Effector memory CD8-positive, alpha-beta T cell (primary cell): Measurements from ENCODE around the gene ABCA2.
"Not testable (repeated sequence)": the region's sequence is repeated elsewhere in the genome, so short reads cannot be mapped to it uniquely, and the experiment has no call there.

Experiments
- ATAC-seq: fragments of 150-1000 bp; cut with Tn5 transposase; replicated peaks from 2 replicates; pipeline ENCODE4 v1.10.0; 2021; ENCODE audit warnings: mild to moderate bottlenecking, moderate library complexity
- DNase-seq, 3 experiments: peaks; one replicate each; pipeline ENCODE4 v3.0.0; 2021
- H3K27ac Mint-ChIP-seq, 2 donors: one replicate each; pipeline ENCODE4 v1.8.0; 2022; ENCODE audit warnings: mild to moderate bottlenecking in 2 of 2, mixed read lengths in 2 of 2, moderate library complexity in 2 of 2
- H3K27me3 Mint-ChIP-seq, 2 donors: one replicate each; pipeline ENCODE4 v1.8.0; 2022; ENCODE audit warnings: mixed read lengths in 2 of 2
- H3K36me3 Mint-ChIP-seq: one replicate; pipeline ENCODE4 v1.8.0; 2022; ENCODE audit warnings: mild to moderate bottlenecking, moderate library complexity, mixed read lengths; ENCODE audit not compliant: insufficient read depth
- H3K4me1 Mint-ChIP-seq, 2 donors: one replicate each; pipeline ENCODE4 v1.8.0; 2022; ENCODE audit warnings: low read depth in 2 of 2, mixed read lengths in 2 of 2
- H3K4me3 Mint-ChIP-seq, 2 donors: one replicate each; pipeline ENCODE4 v1.8.0; 2022; ENCODE audit warnings: mild to moderate bottlenecking in 2 of 2, mixed read lengths in 2 of 2, moderate library complexity in 2 of 2
- H3K9me3 Mint-ChIP-seq, 2 donors: one replicate each; pipeline ENCODE4 v1.8.0; 2022; ENCODE audit warnings: mixed read lengths in 2 of 2

Gene ABCA2

DNA sequence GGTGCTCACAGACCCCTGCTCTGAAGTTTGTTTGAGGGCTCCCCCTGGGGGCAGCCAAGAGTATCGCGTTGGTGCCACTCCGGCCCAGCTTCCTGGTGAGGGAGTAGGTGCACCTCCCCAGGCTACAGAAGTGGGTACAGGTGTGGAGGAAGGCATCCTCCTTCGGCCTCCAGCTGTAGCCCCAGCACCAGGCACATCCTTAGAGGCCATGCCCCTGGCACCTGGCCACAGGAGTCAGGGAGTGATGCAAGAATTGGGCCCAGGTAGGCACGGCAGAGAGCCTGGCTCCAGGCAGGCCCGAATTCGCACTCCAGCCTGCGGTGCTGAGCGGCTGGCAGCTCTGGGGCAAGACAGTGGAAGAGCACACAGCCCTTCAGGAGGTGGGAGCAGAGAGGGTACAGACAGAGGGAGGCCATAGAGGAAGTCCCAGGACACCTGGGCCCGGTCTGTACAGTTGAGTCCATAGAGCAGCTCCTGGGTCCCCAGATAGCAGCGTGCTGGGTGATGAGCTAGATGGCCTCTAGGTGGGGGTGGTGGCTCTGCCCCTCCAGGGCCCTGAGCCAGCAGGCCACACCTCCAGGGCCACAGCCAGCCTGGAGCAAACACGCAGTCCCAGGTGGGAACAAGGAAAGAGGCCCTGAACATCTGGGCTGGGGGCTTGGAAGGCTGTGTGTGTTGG lies 40.0 kb upstream of the ABCA2 start:
- ATAC-seq (peak; percentile 56), DNase-seq (peak; percentile 81 to 87 (median 84))
- Mint-ChIP-seq H3K27ac (peak overlapping the region; percentile 62 to 85), H3K4me1 (peaks cover 10 to 15% of the 10 kb centered on the region in 2 donors), H3K36me3 (peaks cover 8% of the 10 kb centered on the region), H3K27me3 (peaks cover 0 to 7% of the 10 kb centered on the region in 2 donors), H3K9me3 (no peaks in the 10 kb centered on the region), H3K4me3 (peak overlapping the region; percentile 63 to 78)

DNA sequence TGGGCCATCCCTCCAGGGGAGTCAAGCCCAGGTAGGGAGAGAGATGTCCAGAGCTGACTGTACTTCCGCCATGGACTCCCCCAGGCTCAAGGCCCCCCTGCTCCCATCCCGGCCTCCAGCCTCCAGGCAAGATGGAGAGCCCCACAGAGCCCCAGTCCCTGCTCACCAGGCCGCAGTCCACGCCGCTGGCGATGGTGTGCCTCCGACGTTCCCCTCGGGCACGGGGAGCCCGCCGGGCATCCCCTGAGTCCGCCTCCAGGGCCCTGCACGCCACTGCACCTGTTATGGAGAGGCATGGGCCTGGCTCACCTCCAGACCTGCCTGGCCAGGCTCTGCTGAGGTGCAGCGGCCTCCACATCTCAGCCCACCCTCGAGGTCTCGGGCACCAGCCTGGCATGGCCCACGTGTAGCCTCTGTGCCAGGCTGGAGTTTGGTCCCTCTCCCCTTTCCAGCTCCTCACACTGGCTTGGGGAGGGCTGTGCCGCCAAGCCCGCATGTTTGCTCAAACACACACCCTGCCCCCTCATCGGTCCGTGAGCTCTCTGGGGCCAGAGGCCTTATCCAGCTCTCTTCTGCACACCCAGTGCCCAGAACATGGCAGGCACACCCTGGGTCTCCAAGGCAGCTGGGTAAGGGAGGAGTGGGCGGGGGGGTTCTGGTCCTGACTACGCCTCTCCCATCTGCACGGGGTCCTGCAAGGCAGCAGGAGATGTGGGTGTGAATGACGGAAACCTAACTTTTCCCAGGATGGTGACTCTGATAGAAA lies 38.2 kb upstream of the ABCA2 start:
- peaks cover 8% of the 10 kb centered on the region for H3K36me3 Mint-ChIP-seq
- H3K27me3 Mint-ChIP-seq = peaks cover 0 to 7% of the 10 kb centered on the region in 2 donors
- H3K27ac Mint-ChIP-seq = no peak overlapping the region
- no peak overlapping the region for H3K4me3 Mint-ChIP-seq
- H3K9me3 Mint-ChIP-seq = no peaks in the 10 kb centered on the region
- peaks cover 9 to 12% of the 10 kb centered on the region in 2 donors for H3K4me1 Mint-ChIP-seq
- no peak for ATAC-seq
- no peak for DNase-seq

DNA sequence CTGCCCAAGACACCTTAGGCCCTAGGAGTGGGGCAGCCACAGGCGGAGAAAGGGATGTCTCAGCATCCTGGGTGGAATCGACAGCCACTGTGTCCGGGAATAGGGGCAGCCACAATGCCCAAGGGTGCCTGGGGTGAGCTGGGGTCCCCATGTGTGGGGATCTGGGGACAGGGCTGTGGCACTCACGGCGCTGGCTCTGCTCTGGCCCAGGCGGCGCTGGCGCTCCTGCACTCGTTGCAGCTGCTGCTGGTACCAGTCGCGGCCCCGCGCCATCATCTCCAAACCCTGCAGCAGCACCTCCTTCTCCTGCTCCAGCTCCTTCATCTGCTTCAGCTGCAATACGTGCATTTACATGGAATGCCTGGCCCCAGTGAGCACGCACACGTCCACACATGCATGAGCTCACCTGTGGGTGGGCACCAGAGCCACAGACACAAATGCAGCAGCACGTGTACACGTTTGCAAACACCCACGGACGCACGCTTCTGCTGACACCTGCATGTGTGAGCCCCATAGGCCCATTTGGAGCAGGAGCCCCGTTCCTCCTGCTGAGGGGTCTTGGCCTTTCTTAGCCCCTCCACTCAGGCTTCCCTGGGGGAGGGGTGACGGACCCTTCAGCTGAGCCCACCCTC lies 37.4 kb upstream of the ABCA2 start:
- Mint-ChIP-seq H3K27ac (no peak overlapping the region), H3K9me3 (no peaks in the 10 kb centered on the region), H3K36me3 (peaks cover 5% of the 10 kb centered on the region), H3K27me3 (peaks cover 0 to 7% of the 10 kb centered on the region in 2 donors), H3K4me3 (no peak overlapping the region), H3K4me1 (peaks cover 4 to 7% of the 10 kb centered on the region in 2 donors)
- DNase-seq (no peak), ATAC-seq (no peak)

DNA sequence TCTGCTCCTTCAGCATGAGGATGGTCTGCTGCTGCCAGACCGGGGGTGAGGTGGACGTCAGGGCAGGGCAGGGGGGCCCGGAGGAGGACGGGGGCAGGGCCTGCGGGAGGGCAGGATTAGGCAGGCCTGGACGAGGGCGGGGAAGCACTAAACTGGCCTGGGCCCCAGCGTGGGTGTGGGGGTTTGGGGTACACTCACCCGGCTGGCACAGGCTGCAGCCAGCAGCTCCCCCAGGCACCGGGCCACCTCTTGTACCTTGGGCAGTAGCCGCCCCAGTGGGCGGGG lies 36.8 kb upstream of the ABCA2 start:
- H3K27ac Mint-ChIP-seq = no peak overlapping the region
- H3K27me3 Mint-ChIP-seq = peaks cover 0 to 7% of the 10 kb centered on the region in 2 donors
- H3K4me3 Mint-ChIP-seq = no peak overlapping the region
- ATAC-seq = no peak
- DNase-seq = no peak
- H3K36me3 Mint-ChIP-seq = peaks cover 4% of the 10 kb centered on the region
- H3K4me1 Mint-ChIP-seq = peaks cover 4 to 7% of the 10 kb centered on the region in 2 donors
- no peaks in the 10 kb centered on the region for H3K9me3 Mint-ChIP-seq

DNA sequence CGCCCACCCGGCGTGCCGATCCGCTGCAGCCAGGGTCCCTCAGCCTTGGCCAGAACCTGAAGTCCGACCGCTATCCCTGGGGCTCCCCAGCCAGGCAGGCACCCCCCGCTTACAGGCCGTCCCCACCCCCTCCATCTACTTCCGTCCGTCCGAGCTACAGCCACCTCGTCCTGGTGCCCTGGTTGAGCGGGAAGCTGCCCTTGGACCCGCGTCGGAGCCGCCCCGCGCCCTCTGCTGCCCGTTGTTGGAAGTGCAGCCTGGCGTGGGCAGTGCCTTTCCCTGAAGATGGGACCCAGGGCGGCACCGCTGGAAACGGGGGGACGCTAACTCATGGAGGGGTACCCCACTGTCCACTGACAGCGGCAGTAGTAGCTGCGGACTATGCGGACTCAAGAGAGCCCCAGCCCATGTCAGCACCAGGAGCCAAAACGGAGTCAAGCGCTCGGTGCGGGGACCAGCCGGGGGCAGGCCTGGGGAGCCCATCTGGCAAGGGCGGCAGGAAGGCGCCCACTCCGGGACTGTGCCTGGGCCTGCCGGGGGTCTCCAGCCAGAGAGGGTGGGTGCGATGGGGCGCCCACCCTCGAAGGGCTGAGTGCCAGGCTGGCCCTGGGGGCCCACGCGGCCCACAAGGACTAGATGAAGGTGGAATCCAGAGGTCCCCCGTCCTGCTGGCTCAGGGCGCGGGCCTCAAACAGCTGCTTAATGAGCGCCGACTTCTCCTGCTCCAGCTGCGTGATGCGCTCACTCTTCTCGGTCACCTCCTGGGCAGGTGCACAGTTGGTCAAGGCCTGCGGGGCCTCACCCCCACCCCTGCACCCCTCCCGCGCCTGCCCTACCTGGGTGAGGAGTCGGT lies 36.2 kb upstream of the ABCA2 start:
- Mint-ChIP-seq H3K4me1 (peaks cover 4 to 7% of the 10 kb centered on the region in 2 donors), H3K9me3 (no peaks in the 10 kb centered on the region), H3K36me3 (peaks cover 4% of the 10 kb centered on the region), H3K4me3 (no peak overlapping the region), H3K27me3 (peaks cover 0 to 7% of the 10 kb centered on the region in 2 donors), H3K27ac (no peak overlapping the region)
- peak; percentile 59 to 61 (median 59) for DNase-seq
- peak; percentile 44 for ATAC-seq

DNA sequence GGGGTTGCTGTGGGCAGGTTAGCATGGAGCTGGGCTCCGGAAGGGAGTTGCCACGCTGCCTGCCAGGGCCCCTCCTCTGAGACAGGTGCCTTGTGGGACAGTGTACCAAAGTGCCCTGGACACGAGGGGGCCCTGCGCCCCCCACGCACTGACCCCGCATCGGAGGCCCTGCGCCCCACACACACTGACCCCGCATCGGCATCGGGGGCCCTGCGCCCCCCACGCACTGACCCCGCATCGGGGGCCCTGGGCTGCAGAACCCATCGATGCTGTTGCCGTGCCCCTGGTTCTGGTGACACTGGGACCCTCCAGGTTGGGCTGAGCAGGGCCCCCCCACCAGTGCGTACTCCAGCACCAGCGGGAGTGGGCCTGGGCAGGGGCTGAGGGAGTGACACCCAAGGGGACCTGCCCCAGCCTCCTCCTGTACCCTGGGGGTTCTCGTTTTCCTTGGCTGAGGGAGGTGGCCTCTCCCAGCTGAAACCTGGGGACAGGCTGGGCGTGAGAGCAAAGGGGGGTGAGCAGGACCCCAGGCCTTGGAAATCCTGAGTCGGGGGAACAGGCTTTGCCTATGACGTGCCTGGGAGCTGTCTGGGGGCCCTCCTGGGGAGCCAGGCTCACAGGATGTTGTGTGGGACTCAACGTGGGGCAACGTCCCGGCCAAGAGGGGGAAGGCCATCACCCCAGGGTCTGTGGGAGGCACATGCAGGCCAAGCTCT lies 35.4 kb upstream of the ABCA2 start:
- H3K4me3 Mint-ChIP-seq = no peak overlapping the region
- no peak overlapping the region for H3K27ac Mint-ChIP-seq
- peaks cover 4 to 7% of the 10 kb centered on the region in 2 donors for H3K4me1 Mint-ChIP-seq
- DNase-seq = no peak
- ATAC-seq = no peak
- H3K27me3 Mint-ChIP-seq = peaks cover 0 to 7% of the 10 kb centered on the region in 2 donors
- H3K9me3 Mint-ChIP-seq = no peaks in the 10 kb centered on the region
- peaks cover 4% of the 10 kb centered on the region for H3K36me3 Mint-ChIP-seq

DNA sequence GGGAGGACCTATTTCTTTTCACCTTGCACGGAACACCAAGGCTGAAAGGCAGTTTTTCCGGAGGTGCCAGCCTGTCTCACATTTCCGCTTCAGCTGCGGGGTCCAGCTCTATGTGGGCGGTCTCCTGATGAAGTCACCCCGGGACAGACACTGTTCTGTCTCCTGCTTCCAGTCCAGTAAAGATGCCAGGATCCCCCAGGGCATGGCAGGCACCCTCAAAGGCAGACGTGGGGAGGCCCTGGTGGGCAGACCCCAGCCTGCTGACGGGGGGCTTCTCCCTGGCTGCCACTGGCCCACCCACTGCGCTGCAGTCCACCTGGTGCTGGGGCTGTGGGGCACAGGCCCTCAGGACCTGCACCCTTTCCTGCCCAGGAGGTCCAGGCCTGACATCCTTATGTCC lies 34.8 kb upstream of the ABCA2 start:
- DNase-seq, H3K27me3 Mint-ChIP-seq, H3K4me1 Mint-ChIP-seq, ATAC-seq, H3K4me3 Mint-ChIP-seq, H3K9me3 Mint-ChIP-seq, H3K27ac Mint-ChIP-seq, H3K36me3 Mint-ChIP-seq: not testable (repeated sequence)

DNA sequence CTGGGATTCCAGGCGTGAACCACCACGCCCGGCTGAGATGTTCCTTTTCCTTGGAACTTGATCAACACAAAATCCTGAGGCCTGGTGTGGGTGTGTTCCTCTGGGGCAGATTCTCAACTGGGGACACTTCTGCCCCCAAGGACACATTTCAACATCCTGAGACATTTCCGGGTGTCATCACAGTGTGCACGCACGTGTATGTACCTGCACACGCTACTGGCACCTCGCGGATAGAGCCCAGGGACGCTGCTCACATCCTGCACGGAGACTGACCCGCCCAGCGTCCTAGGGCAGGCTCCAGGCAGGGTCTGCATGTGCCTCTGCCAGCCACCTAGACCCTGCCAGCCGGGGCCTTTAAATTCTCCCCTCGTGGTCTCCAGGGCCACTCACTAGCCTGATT lies 34.3 kb upstream of the ABCA2 start:
- ATAC-seq = no peak
- Mint-ChIP-seq H3K4me1 (peaks cover 0 to 3% of the 10 kb centered on the region in 2 donors), H3K27ac (no peak overlapping the region), H3K4me3 (no peak overlapping the region), H3K36me3 (no peaks in the 10 kb centered on the region), H3K9me3 (no peaks in the 10 kb centered on the region), H3K27me3 (no peaks in the 10 kb centered on the region)
- no peak for DNase-seq

DNA sequence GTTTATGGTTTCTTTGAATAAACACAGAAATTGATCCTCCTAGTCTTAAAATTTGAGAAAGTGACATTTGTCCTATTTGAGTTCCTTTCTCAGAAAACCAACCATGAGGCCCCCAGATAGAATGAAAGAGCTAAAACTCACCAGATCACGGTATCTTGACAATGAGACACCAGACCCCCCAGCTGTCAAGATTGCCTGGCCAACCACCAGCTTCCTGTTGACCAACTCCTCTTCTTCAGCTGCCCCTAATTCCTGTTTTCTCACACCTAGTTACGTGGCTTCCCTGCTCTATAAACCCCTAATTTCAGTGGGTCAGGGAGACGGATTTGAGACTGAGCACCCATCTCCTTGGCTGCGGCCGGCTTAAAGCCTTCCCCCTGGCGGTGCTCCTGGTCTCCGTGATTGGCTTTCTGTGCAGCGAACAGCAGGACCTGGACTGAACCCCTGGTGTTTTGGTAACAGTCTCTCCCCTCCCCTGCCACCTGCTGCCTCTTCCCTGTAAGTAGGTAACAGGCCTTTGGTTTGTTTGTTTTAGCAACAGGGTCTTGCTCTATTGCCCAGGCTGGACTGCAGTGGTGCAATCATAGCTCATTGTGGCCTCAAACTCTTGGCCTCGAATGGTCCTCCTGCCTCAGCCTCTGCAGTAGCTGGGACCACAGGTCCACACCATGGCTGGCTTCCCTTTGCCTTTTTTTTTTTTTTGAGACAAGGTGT lies 30.6 kb upstream of the ABCA2 start:
- Mint-ChIP-seq H3K9me3 (no peaks in the 10 kb centered on the region), H3K4me3 (no peak overlapping the region), H3K27ac (no peak overlapping the region), H3K27me3 (no peaks in the 10 kb centered on the region), H3K36me3 (no peaks in the 10 kb centered on the region), H3K4me1 (no peaks in the 10 kb centered on the region)
- no peak for DNase-seq
- no peak for ATAC-seq

DNA sequence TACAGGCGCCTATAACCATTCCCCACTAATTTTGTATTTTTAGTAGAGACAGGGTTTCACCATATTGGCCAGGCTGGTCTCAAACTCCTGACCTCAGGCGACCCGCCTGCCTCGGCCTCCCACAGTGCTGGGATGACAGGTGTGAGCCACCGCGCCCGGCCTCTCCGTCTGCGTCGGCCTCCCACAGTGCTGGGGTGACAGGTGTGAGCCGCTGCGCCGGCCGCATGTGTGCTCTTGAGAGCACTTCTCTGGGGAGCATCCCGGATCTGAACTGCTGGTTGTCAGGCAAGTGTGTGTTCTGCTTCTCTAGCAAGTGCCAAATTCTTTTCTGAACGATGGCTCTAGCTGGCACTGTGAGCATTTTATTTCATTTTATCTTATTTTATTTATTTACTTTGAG lies 29.5 kb upstream of the ABCA2 start:
- no peaks in the 10 kb centered on the region for H3K9me3 Mint-ChIP-seq
- ATAC-seq = no peak

DNA sequence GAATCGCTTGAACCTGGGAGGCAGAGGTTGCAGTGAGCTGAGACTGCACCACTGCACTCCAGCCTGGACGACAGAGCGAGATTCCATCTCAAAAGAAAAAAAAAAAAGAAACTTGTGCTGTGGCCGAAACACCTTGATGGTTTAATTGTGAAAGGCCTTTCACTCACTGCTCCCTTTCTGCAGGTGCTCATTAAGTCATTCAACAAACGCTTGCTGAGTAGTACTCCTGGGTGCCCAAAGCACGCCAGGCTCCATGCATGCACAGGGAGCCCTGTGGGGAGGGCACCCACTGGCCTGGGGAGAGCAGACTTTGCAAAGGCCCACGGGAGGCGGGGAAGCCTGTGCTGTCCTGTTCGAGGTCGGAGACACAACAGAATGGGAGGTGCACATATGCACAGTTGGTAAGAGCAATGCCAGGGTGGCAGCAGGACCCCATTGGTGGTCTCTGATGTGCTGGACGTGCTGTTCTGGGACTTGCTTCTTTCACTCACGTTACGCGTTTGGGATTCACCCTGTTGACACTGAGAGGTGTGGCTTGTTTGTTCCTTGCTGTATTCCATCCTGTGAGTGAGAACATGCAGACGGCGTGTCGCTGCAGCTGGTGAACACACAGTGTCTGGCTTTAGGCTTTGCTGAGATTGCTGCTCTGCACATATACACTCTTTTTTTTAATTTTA lies 28.8 kb upstream of the ABCA2 start:
- no peaks in the 10 kb centered on the region for H3K4me1 Mint-ChIP-seq
- peaks cover 4 to 12% of the 10 kb centered on the region in 2 donors for H3K27me3 Mint-ChIP-seq
- no peaks in the 10 kb centered on the region for H3K9me3 Mint-ChIP-seq
- H3K4me3 Mint-ChIP-seq = no peak overlapping the region
- no peak for ATAC-seq
- H3K27ac Mint-ChIP-seq = no peak overlapping the region
- no peak for DNase-seq
- peaks cover 4% of the 10 kb centered on the region for H3K36me3 Mint-ChIP-seq

More for the DNA sequence above, 29.5 kb upstream of the ABCA2 start:
- Mint-ChIP-seq H3K27ac (no peak overlapping the region), H3K36me3 (peaks cover 3% of the 10 kb centered on the region), H3K4me3 (no peak overlapping the region), H3K27me3 (peaks cover 4 to 5% of the 10 kb centered on the region in 2 donors), H3K4me1 (no peaks in the 10 kb centered on the region)
- DNase-seq = no peak
